ENCODE results near the gene SLC38A8.

The SLC38A8 gene

GRCh38 chr16:83990492-83990891, 52.1 kb downstream of the SLC38A8 start:
- no peak for TF ChIP-seq CTCF (IDR thresholded peaks at IDR 0.05; ENCODE audit: insufficient read depth, missing control alignments)
- DNase-seq (ENCODE audit: insufficient read length, low spot score), result no peak
- no peak for FAIRE-seq

- no peak for TF ChIP-seq CTCF (IDR thresholded peaks at IDR 0.05; ENCODE audit: insufficient read depth, missing control alignments)
- DNase-seq (ENCODE audit: insufficient read length, low spot score) (no peak), FAIRE-seq (no peak)
These were observed 53.3 kb downstream of the SLC38A8 start for GRCh38 chr16:83989300-83989699.

GRCh38 chr16:83983491-83983890, 59.1 kb downstream of the SLC38A8 start:
- DNase-seq (ENCODE audit: insufficient read length, low spot score) (no peak), FAIRE-seq (no peak)
- no peak for TF ChIP-seq CTCF (IDR thresholded peaks at IDR 0.05; ENCODE audit: insufficient read depth, missing control alignments)

GRCh38 chr16:83981799-83982198, 60.8 kb downstream of the SLC38A8 start:
- no peak for FAIRE-seq
- no peak for DNase-seq (ENCODE audit: insufficient read length, low spot score)
- TF ChIP-seq CTCF (IDR thresholded peaks at IDR 0.05; ENCODE audit: insufficient read depth, missing control alignments), result no peak

GRCh38 chr16:83980794-83981193, 61.8 kb downstream of the SLC38A8 start:
- no peak for TF ChIP-seq CTCF (IDR thresholded peaks at IDR 0.05; ENCODE audit: insufficient read depth, missing control alignments)
- FAIRE-seq (no peak), DNase-seq (ENCODE audit: insufficient read length, low spot score) (no peak)

- no peak for TF ChIP-seq CTCF (IDR thresholded peaks at IDR 0.05; ENCODE audit: insufficient read depth, missing control alignments)
- FAIRE-seq, result no peak
- DNase-seq (ENCODE audit: insufficient read length, low spot score), result no peak
These were observed 63.2 kb downstream of the SLC38A8 start for GRCh38 chr16:83979441-83979840.

- no peak for DNase-seq (ENCODE audit: insufficient read length, low spot score)
- FAIRE-seq, result no peak
- no peak for TF ChIP-seq CTCF (IDR thresholded peaks at IDR 0.05; ENCODE audit: insufficient read depth, missing control alignments)
These were observed 64.1 kb downstream of the SLC38A8 start for GRCh38 chr16:83978401-83978904.
